Fibroblast of mammary gland (primary cell): ENCODE data around the gene CTIF.

Experiments
- DNase-seq: peaks from one replicate; pipeline ENCODE4 v3.0.0-alpha.2; 2010; ENCODE audit warnings: low read depth
- H3K4me3 ChIP-seq: 2 replicates; pipeline ENCODE4 v1.5.1; 2011; ENCODE audit warnings: low read depth, mild to moderate bottlenecking, low read length, moderate library complexity; ENCODE audit not compliant: control insufficient read depth
- TF ChIP-seq, protein P1 (sequence below): conservative IDR thresholded peaks from 2 replicates; pipeline ENCODE4 v1.5.1; 2011; ENCODE audit warnings: low read depth, low read length, inconsistent platforms; ENCODE audit not compliant: control insufficient read depth, insufficient read depth

The CTIF gene

GRCh38 chr18:48707636-48708296 lies 168.9 kb downstream of the CTIF start:
- DNase-seq = no peak
- no peak overlapping the region for H3K4me3 ChIP-seq
- TF ChIP-seq, protein P1, sequence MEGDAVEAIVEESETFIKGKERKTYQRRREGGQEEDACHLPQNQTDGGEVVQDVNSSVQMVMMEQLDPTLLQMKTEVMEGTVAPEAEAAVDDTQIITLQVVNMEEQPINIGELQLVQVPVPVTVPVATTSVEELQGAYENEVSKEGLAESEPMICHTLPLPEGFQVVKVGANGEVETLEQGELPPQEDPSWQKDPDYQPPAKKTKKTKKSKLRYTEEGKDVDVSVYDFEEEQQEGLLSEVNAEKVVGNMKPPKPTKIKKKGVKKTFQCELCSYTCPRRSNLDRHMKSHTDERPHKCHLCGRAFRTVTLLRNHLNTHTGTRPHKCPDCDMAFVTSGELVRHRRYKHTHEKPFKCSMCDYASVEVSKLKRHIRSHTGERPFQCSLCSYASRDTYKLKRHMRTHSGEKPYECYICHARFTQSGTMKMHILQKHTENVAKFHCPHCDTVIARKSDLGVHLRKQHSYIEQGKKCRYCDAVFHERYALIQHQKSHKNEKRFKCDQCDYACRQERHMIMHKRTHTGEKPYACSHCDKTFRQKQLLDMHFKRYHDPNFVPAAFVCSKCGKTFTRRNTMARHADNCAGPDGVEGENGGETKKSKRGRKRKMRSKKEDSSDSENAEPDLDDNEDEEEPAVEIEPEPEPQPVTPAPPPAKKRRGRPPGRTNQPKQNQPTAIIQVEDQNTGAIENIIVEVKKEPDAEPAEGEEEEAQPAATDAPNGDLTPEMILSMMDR = no peak

- TF ChIP-seq, protein P1 = no peak
- no peak for DNase-seq
Observed at GRCh38 chr18:48708807-48709206, 170.0 kb downstream of the CTIF start.

DNA sequence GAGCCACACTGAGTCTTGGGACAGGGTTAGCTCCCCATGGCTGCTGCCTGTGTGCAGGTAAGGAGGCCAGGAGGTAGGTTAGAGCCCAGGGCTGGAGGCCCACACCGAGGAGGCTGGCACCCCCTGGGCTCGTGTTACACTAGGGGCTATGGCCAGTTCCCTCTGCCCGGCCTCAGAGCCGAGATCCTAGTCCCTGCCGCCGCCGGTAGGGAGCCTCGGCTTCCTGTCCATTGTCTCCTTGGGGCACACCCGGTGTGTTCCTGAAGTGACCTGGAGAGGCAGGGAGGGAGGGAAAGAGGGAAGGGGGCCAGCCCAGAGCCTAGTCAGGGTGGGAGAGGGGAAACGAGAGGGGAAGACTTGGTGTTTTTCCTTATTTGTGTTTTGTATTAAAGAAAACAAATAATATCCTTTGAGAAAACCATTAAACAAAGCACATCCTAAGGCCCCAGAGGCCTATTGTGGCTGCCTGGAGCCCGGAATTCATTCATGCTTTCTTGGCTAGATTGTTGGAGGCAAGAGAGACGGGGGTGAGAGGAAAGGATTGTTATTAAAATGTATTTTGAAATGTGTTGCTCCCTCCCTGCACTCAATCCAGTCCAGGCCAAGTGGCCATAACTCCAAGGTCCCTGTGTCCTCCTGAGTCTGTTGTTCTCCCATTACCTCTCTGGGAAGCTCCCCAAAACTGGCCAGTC lies 170.7 kb downstream of the CTIF start:
- TF ChIP-seq, protein P1 = no peak
- no peak overlapping the region for H3K4me3 ChIP-seq
- DNase-seq = no peak

More at GRCh38 chr18:48708807-48709206, 170.0 kb downstream of the CTIF start:
- H3K4me3 ChIP-seq = no peak overlapping the region

GRCh38 chr18:48711651-48712486 lies 173.0 kb downstream of the CTIF start:
- H3K4me3 ChIP-seq = no peak overlapping the region
- peak; percentile 60 for DNase-seq
- TF ChIP-seq, protein P1 = peak; percentile 70

GRCh38 chr18:48713309-48713708 lies 174.5 kb downstream of the CTIF start:
- TF ChIP-seq, protein P1 = no peak

GRCh38 chr18:48714873-48715272 lies 176.0 kb downstream of the CTIF start:
- TF ChIP-seq, protein P1 = no peak
- DNase-seq = no peak
- H3K4me3 ChIP-seq = no peak overlapping the region

More at GRCh38 chr18:48713309-48713708, 174.5 kb downstream of the CTIF start:
- H3K4me3 ChIP-seq = no peak overlapping the region
- DNase-seq = peak; percentile 78
